Loucy (cell line): ENCODE data around the gene STX1A.

Experiments
- CTCF ChIP-seq: fragments of 200-600 bp; sonication (generic); conservative IDR thresholded peaks from 2 replicates; pipeline ENCODE4 v1.5.1; 2014; ENCODE audit warnings: mild to moderate bottlenecking, antibody characterized with exemption, low read length
- EZH2phosphoT487 ChIP-seq: fragments of 200-600 bp; IDR thresholded peaks from 2 replicates; pipeline ENCODE4 v1.6.1; 2018; ENCODE audit warnings: antibody characterized with exemption, mild to moderate bottlenecking, moderate library complexity, borderline replicate concordance

GRCh38 chr7:73761854-73762658, 42.6 kb upstream of the STX1A start:
- TF ChIP-seq CTCF (no peak), EZH2phosphoT487 (no peak)
